Endothelial cell of umbilical vein (primary cell): ENCODE measurements around the gene NUMA1. TPM values are rescaled to one million over a fixed set of nuclear protein-coding genes. Genes with fewer than 3 reads are reported as not detected.

ENCODE experiments used
- BruUV-seq: library from RNA; stranded (reverse); fragments of 400-500 nt; replicated peaks from 2 replicates; lab custom pipeline; 2021; lab: Mats Ljungman, UMichigan
- CTCF ChIA-PET: fragments of 300-600, 350-600 bp; sonication (Branson Sonifier 250); formaldehyde crosslinking; loops from one replicate; lab custom pipeline; 2021; ENCODE audit warnings: antibody characterized with exemption, inconsistent platforms; lab: Charles Lee
- POLR2A ChIA-PET: fragments of 300-600, 350-600 bp; sonication (Branson Sonifier 250); formaldehyde crosslinking; loops from one replicate; lab custom pipeline; 2021; ENCODE audit warnings: antibody characterized with exemption, inconsistent platforms; lab: Charles Lee
- DNase-seq: peaks from one replicate; pipeline ENCODE4 v3.0.0-alpha.2; 2011; ENCODE audit warnings: low read depth, low spot score
- FAIRE-seq: peaks from 2 replicates; lab custom pipeline; 2011; peaks lifted over from hg19 to GRCh38; lab: Jason Lieb, UNC
- H2AFZ ChIP-seq: 2 replicates; pipeline ENCODE4 v1.6.0; 2012; ENCODE audit warnings: low read depth, low read length, control low read depth, inconsistent platforms
- H3K27ac ChIP-seq: 2 replicates; pipeline ENCODE4 v1.5.1; 2011; ENCODE audit warnings: low read depth, mild to moderate bottlenecking, control low read depth, low read length, moderate library complexity; ENCODE audit not compliant: insufficient read depth
- H3K27me3 ChIP-seq, 2 experiments: 2 replicates each; pipeline versions ENCODE4 v1.6.0 to v1.6.1; 2011; ENCODE audit warnings: low read length in 2 of 2, mixed read lengths in 1 of 2; ENCODE audit not compliant: control insufficient read depth in 2 of 2, insufficient read depth in 2 of 2
- H3K36me3 ChIP-seq, 2 experiments: 2 replicates in 1 of 2; 3 replicates in 1 of 2; pipeline ENCODE4 v1.5.1; 2011; ENCODE audit warnings: low read length in 2 of 2, mild to moderate bottlenecking in 1 of 2, moderate library complexity in 1 of 2; ENCODE audit not compliant: control insufficient read depth in 2 of 2, insufficient read depth in 2 of 2; ENCODE audit errors: extremely low read depth in 1 of 2
- H3K4me1 ChIP-seq: 3 replicates; pipeline ENCODE4 v1.5.1; 2011; ENCODE audit warnings: mild to moderate bottlenecking, low read length; ENCODE audit not compliant: control insufficient read depth, insufficient read depth; ENCODE audit errors: extremely low read depth
- H3K4me2 ChIP-seq: 2 replicates; pipeline ENCODE4 v1.6.1; 2011; ENCODE audit warnings: low read length, control low read depth, mixed read lengths; ENCODE audit not compliant: insufficient read depth
- H3K4me3 ChIP-seq, 3 experiments: fragments of 200-600 bp in 1 of 3; sonication (generic), shearing (Covaris generic) in 1 of 3; replicated peaks in 1 of 3; 2 replicates each; pipeline ENCODE4 v1.5.1; 2011 to 2016; ENCODE audit warnings: control low read depth in 3 of 3, low read length in 3 of 3, mild to moderate bottlenecking in 2 of 3, inconsistent platforms in 1 of 3, low read depth in 1 of 3, moderate library complexity in 1 of 3; ENCODE audit not compliant: insufficient read depth in 1 of 3
- H3K79me2 ChIP-seq: 2 replicates; pipeline ENCODE4 v1.6.0; 2012; ENCODE audit warnings: low read length, inconsistent platforms; ENCODE audit not compliant: control insufficient read depth, insufficient read depth
- H3K9ac ChIP-seq: replicated peaks from 2 replicates; pipeline ENCODE3; 2011; ENCODE audit warnings: low read length, control low read depth; ENCODE audit not compliant: insufficient read depth; ENCODE audit errors: extremely low read depth
- H3K9me1 ChIP-seq: replicated peaks from 3 replicates; pipeline ENCODE4 v1.6.0; 2011; ENCODE audit warnings: mild to moderate bottlenecking, low read length; ENCODE audit not compliant: control insufficient read depth, insufficient read depth; ENCODE audit errors: extremely low read depth
- H3K9me3 ChIP-seq: replicated peaks from 2 replicates; pipeline ENCODE4 v1.5.1; 2012; ENCODE audit warnings: low read length, inconsistent platforms; ENCODE audit not compliant: control insufficient read depth, insufficient read depth
- H4K20me1 ChIP-seq: replicated peaks from 2 replicates; pipeline ENCODE3; 2011; ENCODE audit warnings: mild to moderate bottlenecking, low read length; ENCODE audit not compliant: control insufficient read depth, insufficient read depth; ENCODE audit errors: extremely low read depth
- EZH2 ChIP-seq: IDR thresholded peaks from 2 replicates; pipeline ENCODE4 v1.6.1; 2012; ENCODE audit warnings: borderline replicate concordance, low read depth, mild to moderate bottlenecking, moderate library complexity, low read length, inconsistent platforms; ENCODE audit not compliant: severe bottlenecking
- FOS ChIP-seq: IDR thresholded peaks from 2 replicates; pipeline ENCODE4 v1.6.1; 2011; ENCODE audit warnings: mild to moderate bottlenecking, low read length, moderate library complexity, borderline replicate concordance; ENCODE audit not compliant: insufficient read depth
- GATA2 ChIP-seq: IDR thresholded peaks from 2 replicates; pipeline ENCODE4 v1.7.0; 2011; ENCODE audit warnings: low read depth, mild to moderate bottlenecking, moderate library complexity, mixed read lengths, low read length; ENCODE audit not compliant: insufficient read length, insufficient read depth
- JUN ChIP-seq: IDR thresholded peaks from 2 replicates; pipeline ENCODE4 v1.6.1; 2011; ENCODE audit warnings: borderline replicate concordance, low read depth; ENCODE audit not compliant: insufficient read length, insufficient read depth
- MAX ChIP-seq: IDR thresholded peaks from 2 replicates; pipeline ENCODE4 v1.6.1; 2011; ENCODE audit not compliant: insufficient read depth, insufficient read length
- MYC ChIP-seq: IDR thresholded peaks from one replicate; pipeline ENCODE4 v1.6.1; 2011; ENCODE audit warnings: mild to moderate bottlenecking, low read depth, low read length
- POLR2A ChIP-seq: IDR thresholded peaks from 2 replicates; pipeline ENCODE4 v1.6.1; 2012; ENCODE audit warnings: low read depth, mild to moderate bottlenecking, control low read depth, low read length
- POLR2AphosphoS5 ChIP-seq: IDR thresholded peaks from 2 replicates; pipeline ENCODE4 v1.6.1; 2012; ENCODE audit warnings: low read depth, mild to moderate bottlenecking, control low read depth, low read length, moderate library complexity; ENCODE audit not compliant: insufficient read depth
- dilution Hi-C: fragments of 300-500 bp; cut with MboI; formaldehyde crosslinking; loops from one replicate; pipeline ENCODE4 v1.15.0; 2019; ENCODE audit warnings: low sequenced_read_pairs; ENCODE audit not compliant: extremely low pct_ligation_motif_present
- intact Hi-C: fragments of 100-400 bp; cut with micrococcal nuclease; formaldehyde crosslinking; loops from one replicate; pipeline ENCODE4 v1.10.0; 2022
- polyA plus RNA-seq, 4 experiments: library from polyadenylated mRNA; depleted of rRNA in 3 of 4; stranded (reverse) in 3 of 4; unstranded in 1 of 4; fragments of >200 nt; gene quantifications; 2 replicates each; pipeline versions ENCODE4 v1.2.1 to v1.2.3, GENCODE V29; 2011 to 2012; ENCODE audit warnings: missing spikeins in 1 of 4
- total RNA-seq: library from RNA; stranded (reverse); gene quantifications from 2 replicates; pipeline ENCODE4 v1.2.3, GENCODE V29; 2021
- TF ChIP-seq, protein P1 (sequence below), 2 donors: IDR thresholded peaks; 1 replicate in 1 of 2; 2 replicates in 1 of 2; pipeline ENCODE4 v1.5.1; 2011; ENCODE audit warnings: low read length in 2 of 2, mild to moderate bottlenecking in 2 of 2, moderate library complexity in 2 of 2, control low read depth in 1 of 2, inconsistent platforms in 1 of 2, low read depth in 1 of 2; ENCODE audit not compliant: insufficient read depth in 1 of 2; ENCODE audit errors: extremely low read depth in 1 of 2

NUMA1 gene
- total and polyA plus RNA-seq, 2 donors (not counting 3 experiments of a cell fraction or from before 2014, with no cell fraction given), result 120 to 164 TPM

- POLR2A ChIA-PET, result interaction anchor here (0.5 kb wide), 1 partner anchor 209 kb away, joined by 3 read pairs; no protein-coding TSS in a partner anchor
- TF ChIP-seq POLR2A, result no peak
- no peak for TF ChIP-seq POLR2AphosphoS5
- TF ChIP-seq GATA2, result no peak
- TF ChIP-seq MYC, result no peak
- no peak for TF ChIP-seq JUN
- TF ChIP-seq MAX, result no peak
- no peak for TF ChIP-seq EZH2
- TF ChIP-seq, protein P1, sequence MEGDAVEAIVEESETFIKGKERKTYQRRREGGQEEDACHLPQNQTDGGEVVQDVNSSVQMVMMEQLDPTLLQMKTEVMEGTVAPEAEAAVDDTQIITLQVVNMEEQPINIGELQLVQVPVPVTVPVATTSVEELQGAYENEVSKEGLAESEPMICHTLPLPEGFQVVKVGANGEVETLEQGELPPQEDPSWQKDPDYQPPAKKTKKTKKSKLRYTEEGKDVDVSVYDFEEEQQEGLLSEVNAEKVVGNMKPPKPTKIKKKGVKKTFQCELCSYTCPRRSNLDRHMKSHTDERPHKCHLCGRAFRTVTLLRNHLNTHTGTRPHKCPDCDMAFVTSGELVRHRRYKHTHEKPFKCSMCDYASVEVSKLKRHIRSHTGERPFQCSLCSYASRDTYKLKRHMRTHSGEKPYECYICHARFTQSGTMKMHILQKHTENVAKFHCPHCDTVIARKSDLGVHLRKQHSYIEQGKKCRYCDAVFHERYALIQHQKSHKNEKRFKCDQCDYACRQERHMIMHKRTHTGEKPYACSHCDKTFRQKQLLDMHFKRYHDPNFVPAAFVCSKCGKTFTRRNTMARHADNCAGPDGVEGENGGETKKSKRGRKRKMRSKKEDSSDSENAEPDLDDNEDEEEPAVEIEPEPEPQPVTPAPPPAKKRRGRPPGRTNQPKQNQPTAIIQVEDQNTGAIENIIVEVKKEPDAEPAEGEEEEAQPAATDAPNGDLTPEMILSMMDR (IDR thresholded peaks at IDR 0.05; ENCODE audit: extremely low read depth in 1 of 2, insufficient read depth in 1 of 2, low read depth in 1 of 2, low read length in 2 of 2), result no peak
- TF ChIP-seq FOS, result no peak
- Histone ChIP-seq H3K9me3 (no peaks in the 10 kb centered on the region), H4K20me1 (no peaks in the 10 kb centered on the region), H2AFZ (no peak overlapping the region), H3K4me3 (no peak overlapping the region), H3K9ac (no peak overlapping the region), H3K36me3 (peaks cover 0 to 22% of the 10 kb centered on the region in 2 experiments), H3K4me1 (peaks cover 8% of the 10 kb centered on the region), H3K27me3 (no peaks in the 10 kb centered on the region), H3K9me1 (no peaks in the 10 kb centered on the region), H3K27ac (no peak overlapping the region), H3K4me2 (no peak overlapping the region), H3K79me2 (peaks cover 8% of the 10 kb centered on the region)
- DNase-seq (no peak), FAIRE-seq (peak; percentile 18)
- BruUV-seq, result TSS peak; percentile 18
- CTCF ChIA-PET, result no interaction called here
- intact Hi-C loops, result no loop called here
- dilution Hi-C loops, result no loop called here
These were observed 83.4 kb downstream of the NUMA1 start for GRCh38 chr11:71996946-71997345.
